Small intestine (tissue), 7 donors: ENCODE measurements around the gene GNL1. TPM values are rescaled to one million over a fixed set of nuclear protein-coding genes. Genes with fewer than 3 reads are reported as not detected.
"Not testable (repeated sequence)": the region's sequence is repeated elsewhere in the genome, so short reads cannot be mapped to it uniquely, and the experiment has no call there.

Experiments
- DNase-seq, 2 donors: peaks; one replicate each; pipeline versions ENCODE4 v3.0.0 to v3.0.0-alpha.2; 2013
- FAIRE-seq: peaks from 2 replicates; lab custom pipeline; 2012; peaks lifted over from hg19 to GRCh38; lab: Jason Lieb, UNC
- H3K27ac ChIP-seq, 3 donors: one replicate each; pipeline ENCODE4 v1.5.1; 2013; ENCODE audit warnings: low read length in 2 of 3, mild to moderate bottlenecking in 2 of 3, control low read depth in 1 of 3, inconsistent platforms in 1 of 3, low read depth in 1 of 3, moderate library complexity in 1 of 3
- H3K27me3 ChIP-seq, 3 donors: one replicate each; pipeline ENCODE4 v1.6.1; 2013; ENCODE audit warnings: low read length in 3 of 3, inconsistent platforms in 1 of 3; ENCODE audit not compliant: control insufficient read depth in 3 of 3, insufficient read depth in 3 of 3
- H3K36me3 ChIP-seq, 3 donors: one replicate each; pipeline ENCODE4 v1.6.1; 2013; ENCODE audit warnings: low read length in 3 of 3, inconsistent platforms in 1 of 3, low read depth in 1 of 3, mild to moderate bottlenecking in 1 of 3, moderate library complexity in 1 of 3; ENCODE audit not compliant: control insufficient read depth in 3 of 3, insufficient read depth in 2 of 3
- H3K4me1 ChIP-seq, 3 donors: one replicate each; pipeline ENCODE4 v1.6.1; 2013; ENCODE audit warnings: low read length in 2 of 3, inconsistent platforms in 1 of 3, low read depth in 1 of 3, mild to moderate bottlenecking in 1 of 3, moderate library complexity in 1 of 3; ENCODE audit not compliant: control insufficient read depth in 3 of 3, insufficient read depth in 2 of 3
- H3K4me3 ChIP-seq, 3 donors: one replicate each; pipeline ENCODE4 v1.5.1; 2013; ENCODE audit warnings: low read length in 3 of 3, control low read depth in 1 of 3, inconsistent platforms in 1 of 3, low read depth in 1 of 3, mild to moderate bottlenecking in 1 of 3, moderate library complexity in 1 of 3
- H3K9me3 ChIP-seq, 2 donors: one replicate each; pipeline ENCODE4 v1.6.1; 2013; ENCODE audit warnings: low read depth in 1 of 2, low read length in 1 of 2; ENCODE audit not compliant: control insufficient read depth in 2 of 2, insufficient read depth in 1 of 2
- WGBS, 3 donors: extraction: QIAGEN DNeasy Blood & Tissue Kit; methylation state at CpG; one replicate each; pipeline ENCODE4 v1.1.7; 2013; 5-methylcytosine and 5-hydroxymethylcytosine counted together
- polyA plus RNA-seq, 4 donors: library from polyadenylated mRNA; stranded (reverse) in 3 of 4; unstranded in 1 of 4; fragments of 200-250 nt in 3 of 4; fragments of 120-200 nt in 1 of 4; gene quantifications; one replicate each; pipeline versions ENCODE4 v1.2.1 to v1.2.3, GENCODE V29; 2013
- donor health status: healthy with polysubstance abuse.
- donor health status: control.
- donor health status: control.
- donor health status: Bipolar disorder and iron deficiency.
- donor health status: healthy.

The GNL1 gene
- polyA plus RNA-seq, 4 donors: 25.9 to 56.7 (median 43.1) TPM

GRCh38 chr6:30518505-30519145 lies 37.7 kb downstream of the GNL1 start:
- not testable (repeated sequence) for DNase-seq, H3K4me1 ChIP-seq, H3K27me3 ChIP-seq, H3K27ac ChIP-seq, FAIRE-seq, H3K36me3 ChIP-seq, H3K4me3 ChIP-seq
- WGBS, 3 donors: 78 to 89% (median 84%) methylated on average over 19 of the region's 19 CpGs
- H3K9me3 ChIP-seq: peaks cover 0 to 24% of the 10 kb centered on the region in 2 donors

GRCh38 chr6:30517767-30518504 lies 38.4 kb downstream of the GNL1 start:
- H3K27ac ChIP-seq, H3K36me3 ChIP-seq, H3K4me1 ChIP-seq, H3K4me3 ChIP-seq, FAIRE-seq, DNase-seq, H3K27me3 ChIP-seq: not testable (repeated sequence)
- 92 to 96% (median 95%) methylated on average over 21 of the region's 21 CpGs for WGBS, 3 donors
- H3K9me3 ChIP-seq: peaks cover 0 to 24% of the 10 kb centered on the region in 2 donors

DNA sequence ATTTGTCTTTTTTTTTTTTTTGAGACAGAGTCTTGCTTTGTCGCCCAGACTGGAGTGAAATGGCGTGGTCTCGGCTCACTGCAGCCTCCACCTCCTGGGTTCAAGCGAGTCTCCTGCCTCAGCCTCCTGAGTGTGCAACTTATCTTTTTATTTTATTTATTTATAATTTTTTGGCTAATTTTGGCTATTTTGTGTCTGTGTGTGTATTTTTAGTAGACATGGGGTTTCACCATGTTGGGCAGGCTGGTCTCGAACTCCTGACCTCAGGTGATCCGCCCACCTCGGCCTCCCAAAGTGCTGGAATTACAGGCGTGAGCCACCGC lies 39.6 kb downstream of the GNL1 start:
- Histone ChIP-seq H3K9me3 (peaks cover 0 to 24% of the 10 kb centered on the region in 2 donors), H3K27ac (peak overlapping the region; percentile 88 to 95 (median 91)), H3K4me3 (peak overlapping the region in 2 of 3 donors; percentile 46 to 50)
- H3K4me1 ChIP-seq, DNase-seq, H3K27me3 ChIP-seq, H3K36me3 ChIP-seq, FAIRE-seq: not testable (repeated sequence)
- 38 to 44% (median 42%) methylated on average over 9 of the region's 9 CpGs for WGBS, 3 donors

GRCh38 chr6:30515944-30516753 lies 40.1 kb downstream of the GNL1 start:
- H3K36me3 ChIP-seq: no peaks in the 10 kb centered on the region
- H3K4me1 ChIP-seq: peaks cover 0 to 5% (median 0%) of the 10 kb centered on the region in 3 donors
- peak overlapping the region; percentile 88 to 95 (median 91) for H3K27ac ChIP-seq
- DNase-seq: peak; percentile 95 to 96
- H3K27me3 ChIP-seq: peaks cover 0 to 3% (median 0%) of the 10 kb centered on the region in 3 donors
- H3K9me3 ChIP-seq: peaks cover 0 to 22% of the 10 kb centered on the region in 2 donors
- peak overlapping the region in 2 of 3 donors; percentile 46 to 50 for H3K4me3 ChIP-seq
- no peak for FAIRE-seq
- WGBS, 3 donors: 0 to 2% (median 2%) methylated on average over 33 of the region's 33 CpGs

DNA sequence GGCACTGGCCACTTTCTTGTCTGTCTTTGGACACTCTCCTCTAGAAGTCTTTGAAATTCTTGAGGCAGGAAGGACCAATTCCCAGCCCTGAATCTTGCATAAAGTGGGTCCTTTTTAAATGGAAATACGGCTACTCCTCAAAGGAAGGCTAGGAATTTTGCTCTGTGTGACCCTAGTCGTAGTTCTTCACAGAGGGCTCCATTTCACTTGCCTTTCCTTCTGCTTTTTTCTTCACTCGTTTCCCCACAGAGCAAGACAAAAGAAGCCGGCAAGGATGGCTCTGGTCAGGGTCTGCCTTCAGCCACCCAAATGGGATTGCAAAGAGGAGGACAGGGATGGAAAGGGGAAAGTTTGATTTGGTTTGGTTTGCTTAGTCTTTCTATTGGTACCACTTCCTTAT lies 41.2 kb downstream of the GNL1 start:
- Histone ChIP-seq H3K36me3 (no peaks in the 10 kb centered on the region), H3K27ac (peak overlapping the region in 1 of 3 donors; percentile 95), H3K4me3 (no peak overlapping the region), H3K4me1 (peaks cover 0 to 5% (median 0%) of the 10 kb centered on the region in 3 donors), H3K9me3 (peaks cover 0 to 13% of the 10 kb centered on the region in 2 donors), H3K27me3 (peaks cover 0 to 3% (median 0%) of the 10 kb centered on the region in 3 donors)
- WGBS, 3 donors: 56 to 85% (median 76%) methylated on average over 4 of the region's 4 CpGs
- FAIRE-seq (no peak), DNase-seq (no peak)

- H3K4me1 ChIP-seq: peaks cover 0 to 5% (median 0%) of the 10 kb centered on the region in 3 donors
- H3K27me3 ChIP-seq: peaks cover 0 to 3% (median 0%) of the 10 kb centered on the region in 3 donors
- no peaks in the 10 kb centered on the region for H3K36me3 ChIP-seq
- no peak for DNase-seq
- no peak for FAIRE-seq
- no peak overlapping the region for H3K27ac ChIP-seq
- H3K9me3 ChIP-seq: peaks cover 0 to 7% of the 10 kb centered on the region in 2 donors
- no peak overlapping the region for H3K4me3 ChIP-seq
- WGBS, 3 donors: 87 to 96% (median 92%) methylated on average over 2 of the region's 2 CpGs
Measured at GRCh38 chr6:30513451-30513850, 42.8 kb downstream of the GNL1 start.

GRCh38 chr6:30511169-30511546 lies 45.1 kb downstream of the GNL1 start:
- Histone ChIP-seq H3K4me1 (peaks cover 0 to 2% (median 0%) of the 10 kb centered on the region in 3 donors), H3K4me3 (no peak overlapping the region), H3K27me3 (peaks cover 0 to 3% (median 0%) of the 10 kb centered on the region in 3 donors), H3K9me3 (no peaks in the 10 kb centered on the region), H3K27ac (no peak overlapping the region), H3K36me3 (no peaks in the 10 kb centered on the region)
- DNase-seq (no peak), FAIRE-seq (no peak)
- WGBS, 3 donors: 65 to 94% (median 86%) methylated on average over 5 of the region's 5 CpGs
